Astrocyte of the cerebellum (primary cell): ENCODE measurements around the gene RAI1.

Experiments
- DNase-seq: peaks from one replicate; pipeline ENCODE4 v3.0.0-alpha.2; 2011; ENCODE audit warnings: low read depth
- H3K4me3 ChIP-seq: 2 replicates; pipeline ENCODE4 v1.5.1; 2011; ENCODE audit warnings: mild to moderate bottlenecking, low read depth, low read length, moderate library complexity
- in situ Hi-C: cut with HindIII; loops from 2 replicates; pipeline ENCODE4 v1.10.0; 2017; ENCODE audit warnings: low sequenced_read_pairs
- TF ChIP-seq, protein P1 (sequence below): IDR thresholded peaks from 2 replicates; pipeline ENCODE4 v1.5.1; 2012; ENCODE audit warnings: low read length, low read depth, moderate library complexity, mild to moderate bottlenecking; ENCODE audit errors: missing control alignments

RAI1 gene

DNA sequence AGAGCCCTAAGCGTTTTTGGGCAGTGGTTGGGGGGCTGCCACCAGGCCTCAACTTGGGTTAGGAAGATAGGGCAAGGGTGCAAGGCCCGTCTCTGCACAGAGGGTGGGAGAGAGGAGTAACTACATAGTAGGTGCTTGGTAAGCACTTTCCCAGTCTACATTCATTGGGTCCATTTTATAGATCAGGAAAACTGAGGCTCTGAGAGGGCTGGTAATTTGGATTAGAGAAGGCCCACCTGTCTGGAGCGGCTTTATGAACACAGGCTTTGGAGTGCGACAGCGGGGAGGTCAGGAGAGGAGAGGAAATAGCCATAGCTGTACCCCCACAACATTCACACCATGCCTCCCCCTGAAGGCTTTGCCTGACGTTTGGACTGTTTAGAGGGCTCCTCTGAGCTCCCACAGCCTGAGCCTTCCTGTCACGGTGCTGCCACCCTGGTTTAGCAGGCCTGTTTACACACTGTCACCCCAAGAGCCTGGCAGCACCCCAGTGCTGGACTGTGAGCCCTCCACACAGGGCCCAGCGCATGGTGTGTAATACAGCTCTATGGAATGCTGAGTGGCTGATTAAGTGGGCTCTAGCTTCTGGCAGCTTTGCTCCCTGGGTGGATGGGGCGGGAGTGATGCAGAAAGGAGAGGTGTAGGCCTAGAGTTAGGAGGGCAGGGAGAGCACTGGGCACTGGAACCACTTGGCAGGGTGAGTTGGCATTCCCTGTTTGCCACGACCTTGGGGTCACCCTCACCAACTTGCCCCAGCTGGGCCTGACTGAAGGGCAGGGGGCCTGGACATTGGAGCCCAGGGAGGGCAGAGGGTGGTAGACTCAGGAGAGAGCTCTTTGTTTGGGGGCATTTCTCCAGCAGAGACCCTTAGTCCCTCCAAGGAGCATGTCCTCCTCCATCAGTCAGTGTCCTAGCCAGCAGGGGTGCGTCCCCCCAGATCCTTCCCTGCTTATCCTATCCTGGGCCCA is 73.7 kb downstream of the RAI1 start:
- TF ChIP-seq, protein P1, sequence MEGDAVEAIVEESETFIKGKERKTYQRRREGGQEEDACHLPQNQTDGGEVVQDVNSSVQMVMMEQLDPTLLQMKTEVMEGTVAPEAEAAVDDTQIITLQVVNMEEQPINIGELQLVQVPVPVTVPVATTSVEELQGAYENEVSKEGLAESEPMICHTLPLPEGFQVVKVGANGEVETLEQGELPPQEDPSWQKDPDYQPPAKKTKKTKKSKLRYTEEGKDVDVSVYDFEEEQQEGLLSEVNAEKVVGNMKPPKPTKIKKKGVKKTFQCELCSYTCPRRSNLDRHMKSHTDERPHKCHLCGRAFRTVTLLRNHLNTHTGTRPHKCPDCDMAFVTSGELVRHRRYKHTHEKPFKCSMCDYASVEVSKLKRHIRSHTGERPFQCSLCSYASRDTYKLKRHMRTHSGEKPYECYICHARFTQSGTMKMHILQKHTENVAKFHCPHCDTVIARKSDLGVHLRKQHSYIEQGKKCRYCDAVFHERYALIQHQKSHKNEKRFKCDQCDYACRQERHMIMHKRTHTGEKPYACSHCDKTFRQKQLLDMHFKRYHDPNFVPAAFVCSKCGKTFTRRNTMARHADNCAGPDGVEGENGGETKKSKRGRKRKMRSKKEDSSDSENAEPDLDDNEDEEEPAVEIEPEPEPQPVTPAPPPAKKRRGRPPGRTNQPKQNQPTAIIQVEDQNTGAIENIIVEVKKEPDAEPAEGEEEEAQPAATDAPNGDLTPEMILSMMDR, result no peak
- H3K4me3 ChIP-seq, result no peak overlapping the region
- DNase-seq, result no peak
- in situ Hi-C loops, result no loop called here

DNA sequence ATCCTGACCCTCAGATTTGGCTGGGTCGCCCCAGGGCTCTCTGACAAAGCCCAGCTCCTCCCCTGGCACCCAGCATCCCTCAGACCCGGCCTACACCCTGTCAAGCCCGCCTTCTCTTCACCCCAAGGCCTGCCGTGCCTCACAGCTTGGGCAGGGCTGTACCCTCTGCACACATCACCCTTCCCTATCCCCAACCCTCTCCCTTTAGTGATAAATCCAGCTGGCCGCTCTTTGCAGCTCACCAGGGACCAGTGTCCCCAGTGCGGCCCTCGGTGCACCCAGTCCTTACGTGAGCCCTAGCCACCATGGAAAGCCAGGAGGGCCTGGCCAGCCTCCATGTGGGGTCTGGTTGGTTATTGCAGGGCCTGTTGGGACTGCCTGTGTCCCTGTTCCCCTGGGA is 74.5 kb downstream of the RAI1 start:
- DNase-seq, result no peak
- TF ChIP-seq, protein P1, result no peak
- in situ Hi-C loops, result no loop called here
- H3K4me3 ChIP-seq, result no peak overlapping the region

DNA sequence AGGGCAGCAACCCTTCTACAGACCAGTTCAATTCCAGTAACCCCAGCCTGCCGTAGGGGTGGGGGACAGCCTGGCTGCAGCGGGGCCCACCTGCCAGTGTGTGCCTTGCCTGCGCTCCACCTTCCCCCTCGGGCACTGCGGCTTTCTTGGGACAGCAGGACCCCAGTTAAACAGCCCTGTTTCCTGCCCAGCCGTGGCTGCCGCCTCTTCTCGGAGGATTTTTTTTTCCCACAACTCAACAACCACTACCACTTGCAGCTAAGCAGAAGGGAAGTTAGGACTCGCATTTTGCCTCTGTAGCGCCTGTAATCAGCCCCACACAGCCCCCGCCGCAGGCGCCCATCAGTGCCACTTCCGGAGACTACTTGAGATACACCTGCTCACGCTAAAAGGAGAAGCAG is 76.1 kb downstream of the RAI1 start:
- TF ChIP-seq, protein P1, result no peak
- in situ Hi-C loops, result no loop called here
- no peak overlapping the region for H3K4me3 ChIP-seq
- no peak for DNase-seq

DNA sequence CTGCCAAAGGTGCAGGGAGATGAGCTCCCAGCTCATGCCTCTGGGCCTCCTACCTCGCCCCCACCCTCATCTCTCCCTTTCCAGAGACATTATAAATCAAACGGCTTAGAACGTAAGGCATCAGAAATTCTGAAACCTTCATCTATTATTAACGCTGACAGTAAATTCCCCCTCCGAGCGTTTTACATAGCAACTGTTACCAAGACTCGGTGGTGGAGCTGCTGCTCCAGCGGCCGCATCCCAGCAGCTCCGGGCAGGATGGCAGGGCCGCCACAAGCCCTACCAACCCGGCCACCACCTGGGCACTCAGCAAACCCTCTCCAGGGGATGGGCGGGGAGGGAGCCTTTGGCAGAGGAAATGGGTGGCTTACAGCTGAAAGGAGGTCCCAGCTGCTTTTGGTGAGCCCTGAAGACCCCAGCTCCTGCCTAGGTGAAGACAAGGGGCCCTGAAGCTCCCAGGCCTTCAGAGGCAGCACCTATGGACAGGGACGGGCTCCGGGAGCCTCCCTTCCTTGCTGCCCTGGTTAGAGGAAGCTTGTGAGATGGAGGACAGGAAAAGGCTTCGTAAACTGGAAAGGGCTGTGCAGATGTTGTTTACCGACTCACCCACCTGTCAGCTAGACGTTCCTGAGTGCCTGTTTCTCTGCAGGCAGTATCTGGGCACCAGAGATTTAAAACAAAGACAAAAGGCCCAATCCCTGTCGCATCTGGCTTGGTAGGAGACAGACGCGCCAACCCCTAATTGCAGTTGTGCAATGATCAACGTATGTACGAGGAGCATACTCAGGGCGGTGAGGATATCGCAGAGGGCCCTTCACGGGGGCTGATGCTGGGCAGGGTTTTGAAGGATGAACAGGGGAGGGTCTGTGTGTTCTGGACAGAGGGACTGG is 76.9 kb downstream of the RAI1 start:
- H3K4me3 ChIP-seq, result no peak overlapping the region
- in situ Hi-C loops, result no loop called here
- DNase-seq, result no peak
- TF ChIP-seq, protein P1, result no peak

DNA sequence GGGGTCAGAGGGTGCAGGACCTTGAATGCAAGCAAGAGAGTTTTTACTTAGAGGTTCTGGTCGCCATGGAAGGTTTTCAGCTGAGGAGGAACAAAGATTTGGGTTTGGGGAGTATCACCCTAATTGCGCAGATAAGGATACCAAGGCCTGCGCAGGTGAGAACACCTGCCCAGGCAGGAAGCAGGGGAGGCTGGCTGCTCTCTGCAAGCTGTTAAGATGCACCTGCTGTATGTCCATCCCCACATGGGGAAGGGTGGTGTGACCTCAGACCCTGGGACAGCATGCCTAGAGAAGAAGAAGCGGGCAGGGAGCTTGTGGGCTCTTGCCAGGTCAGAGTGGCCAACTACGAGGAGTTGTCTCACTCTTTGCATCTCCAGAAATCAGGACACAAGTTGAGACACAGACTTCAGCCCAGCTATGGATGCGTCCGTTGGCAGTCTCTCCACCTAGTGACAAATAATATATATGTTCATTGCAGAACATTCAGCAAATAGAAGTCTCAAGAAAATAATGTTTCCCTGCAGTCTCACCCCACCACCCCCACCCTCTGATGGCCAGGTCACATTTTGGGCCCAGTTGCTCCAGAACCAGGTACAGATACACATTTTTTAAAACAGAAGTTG is 77.8 kb downstream of the RAI1 start:
- TF ChIP-seq, protein P1, result no peak
- H3K4me3 ChIP-seq, result no peak overlapping the region
- in situ Hi-C loops, result no loop called here
- no peak for DNase-seq

DNA sequence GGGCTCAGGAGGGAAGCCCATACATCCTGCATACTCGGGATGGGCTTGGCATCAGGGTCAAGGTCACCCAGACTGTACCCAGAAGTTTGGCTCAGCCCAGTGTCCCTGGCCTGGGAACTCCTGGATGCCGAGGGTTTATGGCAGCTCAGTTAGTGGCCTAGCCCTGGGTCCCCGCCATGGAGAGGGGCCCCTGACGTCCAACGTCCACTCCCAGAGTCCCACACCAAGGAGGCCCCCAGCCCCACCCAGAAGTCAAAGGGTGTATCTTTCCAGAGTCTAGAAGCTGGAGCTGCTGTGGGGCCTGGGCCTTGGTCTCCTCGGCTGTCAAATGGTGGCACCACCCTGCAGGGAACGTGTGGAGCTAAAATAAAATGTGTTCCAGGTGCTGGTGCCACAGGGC is 79.1 kb downstream of the RAI1 start:
- in situ Hi-C loops, result no loop called here
- DNase-seq, result no peak
- TF ChIP-seq, protein P1, result no peak
- H3K4me3 ChIP-seq, result no peak overlapping the region
